Esophagus muscularis mucosa (tissue), 4 donors: ENCODE results near the gene SENP3.

Source experiments
- CTCF ChIP-seq, 3 experiments: fragments of 200-600 bp in 2 of 3; fragments of 450-650 bp in 1 of 3; sonication (generic) in 2 of 3; IDR thresholded peaks; one replicate each; pipeline ENCODE4 v1.5.1; 2017 to 2019; ENCODE audit warnings: antibody characterized with exemption in 3 of 3, mild to moderate bottlenecking in 2 of 3, moderate library complexity in 1 of 3
- EP300 ChIP-seq: sonication (generic); formaldehyde crosslinking; IDR thresholded peaks from one replicate; pipeline ENCODE4 v1.6.1; 2017; ENCODE audit warnings: antibody characterized with exemption
- POLR2A ChIP-seq: fragments of 450-650 bp; IDR thresholded peaks from one replicate; pipeline ENCODE4 v1.6.1; 2017; ENCODE audit warnings: antibody characterized with exemption, moderate library complexity, mild to moderate bottlenecking, low read depth
- POLR2AphosphoS5 ChIP-seq, 2 donors: sonication (generic); formaldehyde crosslinking; IDR thresholded peaks; one replicate each; pipeline ENCODE4 v1.6.1; 2017; ENCODE audit warnings: antibody characterized with exemption in 2 of 2

GRCh38 chr17:7541074-7541621, 20.6 kb upstream of the SENP3 start:
- TF ChIP-seq CTCF (IDR thresholded peaks at IDR 0.05), result no peak
- no peak for TF ChIP-seq POLR2A
- no peak for TF ChIP-seq EP300
- no peak for TF ChIP-seq POLR2AphosphoS5 (IDR thresholded peaks at IDR 0.05)
